H1 (cell line): ENCODE data around the gene FANCD2. TPM values are rescaled to one million over a fixed set of nuclear protein-coding genes. Genes with fewer than 3 reads are reported as not detected.

Experiments used
- CTCF ChIA-PET: fragments of 300-600 bp; sonication (Branson Sonifier 250); formaldehyde crosslinking; loops from one replicate; lab custom pipeline; 2021; ENCODE audit not compliant: partially characterized antibody; lab: Charles Lee
- POLR2A ChIA-PET: fragments of 300-600 bp; sonication (Branson Sonifier 250); formaldehyde crosslinking; loops from one replicate; lab custom pipeline; 2021; ENCODE audit warnings: inconsistent platforms; ENCODE audit not compliant: partially characterized antibody; lab: Charles Lee
- DNase-seq, 2 experiments: peaks; one replicate each; pipeline versions ENCODE4 v3.0.0 to v3.0.0-alpha.2; 2010 to 2022; ENCODE audit warnings: low spot score in 2 of 2, low read depth in 1 of 2, mixed read lengths in 1 of 2
- FAIRE-seq: peaks from 2 replicates; lab custom pipeline; 2011; peaks lifted over from hg19 to GRCh38; lab: Jason Lieb, UNC
- H2AFZ ChIP-seq: 2 replicates; pipeline ENCODE4 v1.8.1; 2012; ENCODE audit warnings: low read length, inconsistent platforms
- H2AK5ac ChIP-seq: 2 replicates; pipeline ENCODE4 v1.6.1; 2013; ENCODE audit warnings: low read depth, low read length
- H2BK120ac ChIP-seq: replicated peaks from 2 replicates; pipeline ENCODE3; 2013; ENCODE audit warnings: low read depth, low read length, inconsistent platforms
- H2BK12ac ChIP-seq: 2 replicates; pipeline ENCODE4 v1.6.1; 2013; ENCODE audit warnings: low read depth, low read length
- H2BK15ac ChIP-seq: 2 replicates; pipeline ENCODE4 v1.6.1; 2013; ENCODE audit warnings: low read length
- H2BK20ac ChIP-seq: 2 replicates; pipeline ENCODE4 v1.6.1; 2013; ENCODE audit warnings: low read length
- H2BK5ac ChIP-seq: 2 replicates; pipeline ENCODE4 v1.6.1; 2013; ENCODE audit warnings: low read depth, low read length
- H3K14ac ChIP-seq: 2 replicates; pipeline ENCODE4 v1.6.1; 2013; ENCODE audit warnings: inconsistent platforms; ENCODE audit not compliant: insufficient read length
- H3K18ac ChIP-seq: 2 replicates; pipeline ENCODE4 v1.6.1; 2013; ENCODE audit warnings: low read length; ENCODE audit errors: extremely low read depth
- H3K23ac ChIP-seq: 2 replicates; pipeline ENCODE4 v1.6.1; 2013; ENCODE audit warnings: inconsistent platforms; ENCODE audit not compliant: insufficient read length
- H3K23me2 ChIP-seq: 2 replicates; pipeline ENCODE4 v1.6.1; 2013; ENCODE audit warnings: low read depth, low read length
- H3K27ac ChIP-seq: 2 replicates; pipeline ENCODE4 v1.6.1; 2011; ENCODE audit warnings: low read depth, low read length, inconsistent platforms
- H3K27me3 ChIP-seq, 4 experiments: replicated peaks in 1 of 4; 1 replicate in 1 of 4; 2 replicates in 3 of 4; pipeline versions ENCODE4 v1.6.1 to v1.8.1; 2011 to 2013; ENCODE audit warnings: low read length in 3 of 4, mild to moderate bottlenecking in 3 of 4, inconsistent platforms in 2 of 4, mixed read lengths in 2 of 4, moderate library complexity in 1 of 4; ENCODE audit not compliant: control insufficient read depth in 3 of 4, insufficient read depth in 3 of 4; ENCODE audit errors: extremely low read depth in 1 of 4
- H3K36me3 ChIP-seq, 4 experiments: 2 replicates each; pipeline versions ENCODE4 v1.6.1 to v1.8.1; 2011 to 2013; ENCODE audit warnings: mild to moderate bottlenecking in 4 of 4, low read length in 3 of 4, moderate library complexity in 2 of 4, control low read depth in 1 of 4, inconsistent platforms in 1 of 4; ENCODE audit not compliant: insufficient read depth in 4 of 4, control insufficient read depth in 2 of 4
- H3K4ac ChIP-seq: replicated peaks from 2 replicates; pipeline ENCODE3; 2013; ENCODE audit warnings: low read length, low read depth, mixed read lengths, inconsistent platforms; ENCODE audit not compliant: insufficient read length
- H3K4me1 ChIP-seq, 4 experiments: replicated peaks in 1 of 4; 1 replicate in 1 of 4; 2 replicates in 3 of 4; pipeline versions ENCODE4 v1.6.1 to v1.8.1; 2011 to 2013; ENCODE audit warnings: low read length in 3 of 4, inconsistent platforms in 2 of 4, mixed read lengths in 1 of 4; ENCODE audit not compliant: insufficient read depth in 4 of 4, control insufficient read depth in 3 of 4
- H3K4me2 ChIP-seq, 2 experiments: 2 replicates each; pipeline versions ENCODE4 v1.6.1 to v1.8.1; 2011 to 2013; ENCODE audit warnings: low read depth in 2 of 2, low read length in 2 of 2, control low read depth in 1 of 2, inconsistent platforms in 1 of 2, mild to moderate bottlenecking in 1 of 2; ENCODE audit not compliant: insufficient read depth in 1 of 2
- H3K4me3 ChIP-seq, 4 experiments: fragments of 200-600, 300-600 bp in 1 of 4; sonication (generic), shearing (Covaris generic), sonication (Bioruptor Twin) in 1 of 4; 2 replicates each; pipeline versions ENCODE4 v1.5.1 to v1.8.1; 2011 to 2016; ENCODE audit warnings: low read length in 4 of 4, low read depth in 3 of 4, control low read depth in 2 of 4, inconsistent platforms in 2 of 4, mild to moderate bottlenecking in 2 of 4, mixed read lengths in 1 of 4, moderate library complexity in 1 of 4; ENCODE audit not compliant: insufficient read depth in 2 of 4; ENCODE audit errors: extremely low read depth in 1 of 4
- H3K56ac ChIP-seq: replicated peaks from 2 replicates; pipeline ENCODE3; 2013; ENCODE audit warnings: low read depth, mild to moderate bottlenecking, mixed read lengths, low read length, inconsistent platforms; ENCODE audit not compliant: insufficient read length
- H3K79me1 ChIP-seq: 2 replicates; pipeline ENCODE4 v1.6.1; 2013; ENCODE audit warnings: low read depth, low read length, control low read depth
- H3K79me2 ChIP-seq, 2 experiments: 2 replicates each; pipeline versions ENCODE4 v1.6.1 to v1.8.1; 2012 to 2013; ENCODE audit warnings: low read length in 2 of 2, mild to moderate bottlenecking in 2 of 2, inconsistent platforms in 1 of 2; ENCODE audit not compliant: insufficient read depth in 2 of 2, control insufficient read depth in 1 of 2
- H3K9ac ChIP-seq, 4 experiments: replicated peaks in 1 of 4; 1 replicate in 1 of 4; 2 replicates in 3 of 4; pipeline versions ENCODE4 v1.6.1 to v1.8.1; 2011 to 2013; ENCODE audit warnings: low read depth in 3 of 4, low read length in 3 of 4, control low read depth in 2 of 4, mild to moderate bottlenecking in 2 of 4, moderate library complexity in 2 of 4, inconsistent platforms in 1 of 4; ENCODE audit errors: extremely low read depth in 1 of 4
- H3K9me3 ChIP-seq, 2 experiments: 2 replicates each; pipeline versions ENCODE4 v1.6.1 to v1.8.1; 2012 to 2013; ENCODE audit warnings: mild to moderate bottlenecking in 2 of 2, moderate library complexity in 2 of 2, control low read depth in 1 of 2, inconsistent platforms in 1 of 2, low read depth in 1 of 2, low read length in 1 of 2, mixed read lengths in 1 of 2; ENCODE audit not compliant: insufficient read depth in 2 of 2
- H4K20me1 ChIP-seq, 2 experiments: replicated peaks in 1 of 2; 2 replicates each; pipeline versions ENCODE3 to v1.8.1; 2011 to 2013; ENCODE audit warnings: inconsistent platforms in 2 of 2, low read length in 2 of 2, mild to moderate bottlenecking in 1 of 2; ENCODE audit not compliant: insufficient read depth in 2 of 2, control insufficient read depth in 1 of 2
- H4K5ac ChIP-seq: 2 replicates; pipeline ENCODE4 v1.6.1; 2013; ENCODE audit warnings: low read length, low read depth, mixed read lengths, inconsistent platforms; ENCODE audit not compliant: insufficient read length
- H4K8ac ChIP-seq: 2 replicates; pipeline ENCODE4 v1.8.0; 2013; ENCODE audit warnings: mild to moderate bottlenecking, moderate library complexity, low read length, inconsistent platforms; ENCODE audit not compliant: insufficient read depth; ENCODE audit errors: extremely low read depth
- H4K91ac ChIP-seq: replicated peaks from 2 replicates; pipeline ENCODE3; 2013; ENCODE audit warnings: low read length, mixed read lengths, inconsistent platforms; ENCODE audit not compliant: insufficient read length
- BRCA1 ChIP-seq: IDR thresholded peaks from 2 replicates; pipeline ENCODE4 v1.6.1; 2012; ENCODE audit warnings: low read depth, low read length, improper control_type of control experiment
- CHD1 ChIP-seq: IDR thresholded peaks from 2 replicates; pipeline ENCODE4 v1.6.1; 2012; ENCODE audit warnings: low read depth, low read length, improper control_type of control experiment
- GTF2F1 ChIP-seq: IDR thresholded peaks from 2 replicates; pipeline ENCODE4 v1.6.1; 2012; ENCODE audit warnings: low read depth, low read length, improper control_type of control experiment, borderline replicate concordance
- KDM4A ChIP-seq: IDR thresholded peaks from one replicate; pipeline ENCODE4 v1.7.1; 2012; ENCODE audit warnings: low read depth, mild to moderate bottlenecking, moderate library complexity, low read length, inconsistent platforms; ENCODE audit not compliant: severe bottlenecking
- NANOG ChIP-seq: IDR thresholded peaks from 2 replicates; pipeline ENCODE4 v1.6.1; 2011; ENCODE audit warnings: low read length, low read depth, mild to moderate bottlenecking, inconsistent platforms; ENCODE audit not compliant: insufficient read depth, poor library complexity, severe bottlenecking
- RAD21 ChIP-seq, 2 experiments: IDR thresholded peaks in 1 of 2; conservative IDR thresholded peaks in 1 of 2; 2 replicates each; pipeline ENCODE4 v1.6.1; 2011; ENCODE audit warnings: low read depth in 2 of 2, low read length in 2 of 2, improper control_type of control experiment in 1 of 2, inconsistent platforms in 1 of 2, mild to moderate bottlenecking in 1 of 2, moderate library complexity in 1 of 2
- RNF2 ChIP-seq: fragments of 200-900, 300-1000 bp; sonication (generic); IDR thresholded peaks from 2 replicates; pipeline ENCODE4 v1.7.1; 2016; ENCODE audit warnings: borderline replicate concordance, low read depth, mild to moderate bottlenecking, antibody characterized with exemption, low read length; ENCODE audit not compliant: poor library complexity, severe bottlenecking; ENCODE audit errors: missing control alignments
- SUZ12 ChIP-seq: fragments of 200-600 bp; sonication (generic); IDR thresholded peaks from 2 replicates; pipeline ENCODE4 v1.6.1; 2012; ENCODE audit warnings: mild to moderate bottlenecking, inconsistent platforms, low read length, moderate library complexity, mixed read lengths
- TBP ChIP-seq: IDR thresholded peaks from 2 replicates; pipeline ENCODE4 v1.6.1; 2011; ENCODE audit warnings: low read depth, low read length, improper control_type of control experiment
- USF2 ChIP-seq: IDR thresholded peaks from 2 replicates; pipeline ENCODE4 v1.6.1; 2011; ENCODE audit warnings: low read length, improper control_type of control experiment
- WGBS, 2 experiments: shearing (Covaris generic) in 1 of 2; methylation state at CpG; one replicate each; pipeline versions ENCODE4 v1.1.6 to v1.1.7; 2013 to 2015; ENCODE audit warnings: low lambda C conversion rate in 2 of 2, mixed read lengths in 2 of 2, inconsistent platforms in 1 of 2, low coverage in 1 of 2, missing lambda C conversion rate in 1 of 2; ENCODE audit not compliant: insufficient replicate concordance in 2 of 2, insufficient coverage in 1 of 2, insufficient read length in 1 of 2; ENCODE audit errors: extremely low coverage in 1 of 2, missing lambda C conversion rate in 1 of 2; 5-methylcytosine and 5-hydroxymethylcytosine counted together
- polyA plus RNA-seq, 7 experiments: library from polyadenylated mRNA; depleted of rRNA in 3 of 7; stranded (reverse) in 5 of 7; unstranded in 2 of 7; fragments of >200 nt in 5 of 7; fragments of 200-250 nt in 2 of 7; gene quantifications; 1 replicate in 5 of 7; 2 replicates in 1 of 7; 4 replicates in 1 of 7; pipeline versions ENCODE4 v1.2.1 to v1.2.3, GENCODE V29; 2011 to 2013; ENCODE audit warnings: missing spikeins in 2 of 7, mixed read lengths in 2 of 7
- total RNA-seq: library from RNA; stranded (reverse); fragmentation: NEBNext Ultra II Directional; extraction: Animal tissue kit (Norgen Biotek cat#: 25700); gene quantifications from 2 replicates; pipeline ENCODE4 v1.2.1, GENCODE V29; 2021

Gene FANCD2
- total and polyA plus RNA-seq, 2 of the 8 experiments (the other 6 are each of a cell fraction or from before 2014, with no cell fraction given), result 33.1 to 77.8 TPM

GRCh38 chr3:10023587-10024310 is 2.5 kb upstream of the FANCD2 start:
- Histone ChIP-seq H4K8ac (no peak overlapping the region), H3K79me1 (peaks cover 4% of the 10 kb centered on the region; the same call in 1 of the 2 replicates), H2BK12ac (no peak overlapping the region), H4K91ac (no peak overlapping the region), H3K79me2 (peaks cover 0 to 31% of the 10 kb centered on the region in 2 experiments; a peak in 3 of 4 replicates), H2AFZ (no peak overlapping the region), H3K27ac (no peak overlapping the region), H2BK20ac (no peak overlapping the region), H3K4me1 (peaks cover 0 to 4% (median 3%) of the 10 kb centered on the region in 4 experiments; a peak in 3 of 7 replicates), H4K5ac (no peak overlapping the region), H3K14ac (no peak overlapping the region), H3K27me3 (no peaks in the 10 kb centered on the region), H3K4me2 (no peak overlapping the region), H3K4me3 (no peak overlapping the region)
- 94% methylated on average over 8 of the region's 8 CpGs; no CpG with 5 or more reads in 1 of the 2 experiments for WGBS, 2 experiments
- TF ChIP-seq TBP, result no peak
- TF ChIP-seq GTF2F1, result no peak
- TF ChIP-seq KDM4A, result no peak
- TF ChIP-seq CHD1, result no peak
- no peak for TF ChIP-seq RAD21 (IDR thresholded peaks at IDR 0.05 in 1 of 2, conservative IDR thresholded peaks at IDR 0.05 in 1 of 2; ENCODE audit: low read depth in 2 of 2, low read length in 2 of 2)
- no peak for TF ChIP-seq NANOG
- no peak for TF ChIP-seq USF2
- TF ChIP-seq BRCA1, result no peak
- TF ChIP-seq RNF2, result no peak
- TF ChIP-seq SUZ12, result no peak
- TF ChIP-seq, all 59 proteins: peak for 0
- FAIRE-seq, result no peak
- Histone ChIP-seq H4K20me1 (peaks cover 0 to 3% of the 10 kb centered on the region in 2 experiments), H2BK5ac (no peak overlapping the region), H3K56ac (no peak overlapping the region), H3K23me2 (no peaks in the 10 kb centered on the region; the same call in 1 of the 2 replicates), H3K9ac (no peak overlapping the region), H2AK5ac (no peak overlapping the region), H3K18ac (no peak overlapping the region), H3K4ac (no peak overlapping the region), H2BK15ac (no peak overlapping the region), H3K36me3 (peaks cover 2 to 11% (median 5%) of the 10 kb centered on the region in 4 experiments; a peak in 5 of 8 replicates), H3K9me3 (no peaks in the 10 kb centered on the region), H3K23ac (no peak overlapping the region), H2BK120ac (no peak overlapping the region)
- DNase-seq, result no peak
- ChIA-PET CTCF (interaction anchor here (1.2 kb wide), 1 partner anchor 40 kb away, joined by 3 read pairs; no protein-coding TSS in a partner anchor), POLR2A (interaction anchor here (0.6 kb wide), 2 partner anchors 213 to 365 kb away, joined by 3 to 4 read pairs; no protein-coding TSS in a partner anchor)
